ENCODE results near the gene IPO5.

- TF ChIP-seq CTCF (IDR thresholded peaks at IDR 0.05) (no peak), POLR2AphosphoS5 (IDR thresholded peaks at IDR 0.05) (no peak)
These were observed 59.8 kb downstream of the IPO5 start for GRCh38 chr13:98013241-98013640.

All from sigmoid colon (tissue), 4 donors.